Panc1 (cell line): ENCODE measurements around the gene RNF7.

Experiments
- CTCF ChIP-seq: fragments of 450-650 bp; IDR thresholded peaks from 2 replicates; pipeline ENCODE4 v1.5.1; 2017; ENCODE audit warnings: mild to moderate bottlenecking
- POLR2AphosphoS5 ChIP-seq: IDR thresholded peaks from 2 replicates; pipeline ENCODE4 v1.6.1; 2012; ENCODE audit warnings: mild to moderate bottlenecking, low read depth, low read length, moderate library complexity
- REST ChIP-seq, 2 experiments: IDR thresholded peaks; 2 replicates each; pipeline ENCODE4 v1.6.1; 2011 to 2012; ENCODE audit warnings: low read depth in 2 of 2, control low read depth in 1 of 2, low read length in 1 of 2, mild to moderate bottlenecking in 1 of 2, moderate library complexity in 1 of 2; ENCODE audit not compliant: insufficient read depth in 1 of 2

- TF ChIP-seq REST (IDR thresholded peaks at IDR 0.05; ENCODE audit: insufficient read depth in 1 of 2, low read depth in 2 of 2, low read length in 1 of 2) (no peak), POLR2AphosphoS5 (no peak), CTCF (no peak)
Measured at GRCh38 chr3:141795741-141796080, 57.6 kb downstream of the RNF7 start.
